Caco-2 (cell line): ENCODE results near the gene HS1BP3. TPM values are rescaled to one million over a fixed set of nuclear protein-coding genes. Genes with fewer than 3 reads are reported as not detected.

Experiments used
- BruUV-seq: library from RNA; stranded (reverse); fragments of 400-500 nt; replicated peaks from 2 replicates; lab custom pipeline; 2021; lab: Mats Ljungman, UMichigan
- CTCF ChIA-PET: fragments of 300-600 bp; sonication (Branson Sonifier 250); formaldehyde crosslinking; loops from one replicate; lab custom pipeline; 2022; ENCODE audit warnings: antibody characterized with exemption; lab: Charles Lee
- POLR2A ChIA-PET: fragments of 300-600 bp; sonication (Branson Sonifier 250); formaldehyde crosslinking; loops from one replicate; lab custom pipeline; 2022; ENCODE audit warnings: antibody characterized with exemption; lab: Charles Lee
- DNase-seq, 2 experiments: peaks; one replicate each; pipeline versions ENCODE4 v3.0.0 to v3.0.0-alpha.2; 2020 to 2022
- H3K27me3 ChIP-seq: replicated peaks from 2 replicates; pipeline ENCODE4 v1.6.0; 2011; ENCODE audit warnings: low read length; ENCODE audit not compliant: control insufficient read depth, insufficient read depth
- H3K36me3 ChIP-seq: 2 replicates; pipeline ENCODE4 v1.5.1; 2011; ENCODE audit warnings: low read length; ENCODE audit not compliant: control insufficient read depth, insufficient read depth
- H3K4me1 ChIP-seq: fragments of 250-450 bp; sonication (Bioruptor Pico); 2 replicates; pipeline ENCODE4 v1.5.1; 2020; ENCODE audit warnings: mild to moderate bottlenecking
- H3K4me3 ChIP-seq: 2 replicates; pipeline ENCODE4 v1.5.1; 2011; ENCODE audit warnings: low read depth, mild to moderate bottlenecking, control low read depth, low read length
- H3K9me3 ChIP-seq: fragments of 250-450 bp; sonication (Bioruptor Pico); 2 replicates; pipeline ENCODE4 v1.5.1; 2020; ENCODE audit warnings: mild to moderate bottlenecking, moderate library complexity
- H3K27ac Mint-ChIP-seq: one replicate; pipeline ENCODE4 v1.8.0; 2022; ENCODE audit warnings: mixed read lengths; ENCODE audit not compliant: unreplicated experiment
- H3K27me3 Mint-ChIP-seq: one replicate; pipeline ENCODE4 v1.8.0; 2022; ENCODE audit warnings: mixed read lengths; ENCODE audit not compliant: insufficient read depth, unreplicated experiment
- H3K36me3 Mint-ChIP-seq: one replicate; pipeline ENCODE4 v1.8.0; 2022; ENCODE audit warnings: mild to moderate bottlenecking, mixed read lengths; ENCODE audit not compliant: insufficient read depth, unreplicated experiment
- H3K4me1 Mint-ChIP-seq: one replicate; pipeline ENCODE4 v1.8.0; 2022; ENCODE audit warnings: low read depth, mixed read lengths; ENCODE audit not compliant: unreplicated experiment
- H3K4me3 Mint-ChIP-seq: one replicate; pipeline ENCODE4 v1.8.0; 2022; ENCODE audit warnings: mild to moderate bottlenecking, moderate library complexity, mixed read lengths; ENCODE audit not compliant: unreplicated experiment
- H3K9me3 Mint-ChIP-seq: one replicate; pipeline ENCODE4 v1.8.0; 2022; ENCODE audit warnings: mixed read lengths; ENCODE audit not compliant: unreplicated experiment
- intact Hi-C: fragments of 100-400 bp; cut with micrococcal nuclease; formaldehyde crosslinking; loops from one replicate; pipeline ENCODE4 v1.10.0; 2022; ENCODE audit not compliant: unreplicated experiment
- total RNA-seq: library from RNA; stranded (reverse); gene quantifications from 2 replicates; pipeline ENCODE4 v1.2.3, GENCODE V29; 2022
- TF ChIP-seq, protein P1 (sequence below), 2 experiments: fragments of 200-600 bp in 1 of 2; IDR thresholded peaks; 1 replicate in 1 of 2; 2 replicates in 1 of 2; pipeline versions ENCODE4 v1.5.1 to v1.8.0; 2011 to 2022; ENCODE audit warnings: antibody characterized with exemption in 1 of 2, control low read depth in 1 of 2, inconsistent platforms in 1 of 2, low read depth in 1 of 2, low read length in 1 of 2, mild to moderate bottlenecking in 1 of 2, moderate library complexity in 1 of 2; ENCODE audit not compliant: insufficient read depth in 1 of 2, severe bottlenecking in 1 of 2, unreplicated experiment in 1 of 2

Gene HS1BP3
- total RNA-seq, 1 experiment from 2014 or later: 31.1 TPM

DNA sequence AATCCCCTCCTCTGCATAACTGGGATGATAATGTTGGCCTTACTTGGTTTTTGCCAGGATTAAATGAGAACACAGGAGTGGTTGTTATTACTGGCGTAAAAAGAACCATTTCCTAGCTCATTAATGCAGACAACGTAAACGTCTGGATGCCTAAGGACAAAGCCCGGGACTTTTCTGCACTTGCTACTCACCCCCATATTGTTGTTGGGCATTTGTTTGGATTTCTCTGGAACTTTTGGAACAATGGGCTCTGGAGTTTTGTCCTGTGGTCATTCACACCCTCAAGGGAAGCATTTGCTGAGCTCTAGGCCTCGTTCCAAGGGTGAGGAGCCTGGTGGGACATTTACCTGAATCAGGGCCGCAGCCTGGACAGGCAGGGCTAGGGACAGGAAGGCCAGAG, 76.0 kb downstream of the HS1BP3 start:
- no peak for DNase-seq
- intact Hi-C loops: no loop called here
- Histone ChIP-seq H3K4me3 (no peak overlapping the region), H3K36me3 (no peaks in the 10 kb centered on the region), H3K27me3 (no peaks in the 10 kb centered on the region), H3K4me1 (peaks cover 19% of the 10 kb centered on the region), H3K9me3 (no peaks in the 10 kb centered on the region)
- Mint-ChIP-seq H3K4me3 (no peak overlapping the region), H3K9me3 (no peaks in the 10 kb centered on the region), H3K27me3 (no peaks in the 10 kb centered on the region), H3K27ac (no peak overlapping the region), H3K4me1 (peaks cover 26% of the 10 kb centered on the region), H3K36me3 (no peaks in the 10 kb centered on the region)
- BruUV-seq: no TSS peak
- ChIA-PET CTCF (no interaction called here), POLR2A (interaction anchor here (0.7 kb wide), 1 partner anchor 128 kb away, joined by 3 read pairs; the partner anchor contains the start of gene RHOB)
- TF ChIP-seq, protein P1, sequence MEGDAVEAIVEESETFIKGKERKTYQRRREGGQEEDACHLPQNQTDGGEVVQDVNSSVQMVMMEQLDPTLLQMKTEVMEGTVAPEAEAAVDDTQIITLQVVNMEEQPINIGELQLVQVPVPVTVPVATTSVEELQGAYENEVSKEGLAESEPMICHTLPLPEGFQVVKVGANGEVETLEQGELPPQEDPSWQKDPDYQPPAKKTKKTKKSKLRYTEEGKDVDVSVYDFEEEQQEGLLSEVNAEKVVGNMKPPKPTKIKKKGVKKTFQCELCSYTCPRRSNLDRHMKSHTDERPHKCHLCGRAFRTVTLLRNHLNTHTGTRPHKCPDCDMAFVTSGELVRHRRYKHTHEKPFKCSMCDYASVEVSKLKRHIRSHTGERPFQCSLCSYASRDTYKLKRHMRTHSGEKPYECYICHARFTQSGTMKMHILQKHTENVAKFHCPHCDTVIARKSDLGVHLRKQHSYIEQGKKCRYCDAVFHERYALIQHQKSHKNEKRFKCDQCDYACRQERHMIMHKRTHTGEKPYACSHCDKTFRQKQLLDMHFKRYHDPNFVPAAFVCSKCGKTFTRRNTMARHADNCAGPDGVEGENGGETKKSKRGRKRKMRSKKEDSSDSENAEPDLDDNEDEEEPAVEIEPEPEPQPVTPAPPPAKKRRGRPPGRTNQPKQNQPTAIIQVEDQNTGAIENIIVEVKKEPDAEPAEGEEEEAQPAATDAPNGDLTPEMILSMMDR (IDR thresholded peaks at IDR 0.05; ENCODE audit: insufficient read depth in 1 of 2, low read depth in 1 of 2, low read length in 1 of 2, severe bottlenecking in 1 of 2, unreplicated experiment in 1 of 2): no peak

DNA sequence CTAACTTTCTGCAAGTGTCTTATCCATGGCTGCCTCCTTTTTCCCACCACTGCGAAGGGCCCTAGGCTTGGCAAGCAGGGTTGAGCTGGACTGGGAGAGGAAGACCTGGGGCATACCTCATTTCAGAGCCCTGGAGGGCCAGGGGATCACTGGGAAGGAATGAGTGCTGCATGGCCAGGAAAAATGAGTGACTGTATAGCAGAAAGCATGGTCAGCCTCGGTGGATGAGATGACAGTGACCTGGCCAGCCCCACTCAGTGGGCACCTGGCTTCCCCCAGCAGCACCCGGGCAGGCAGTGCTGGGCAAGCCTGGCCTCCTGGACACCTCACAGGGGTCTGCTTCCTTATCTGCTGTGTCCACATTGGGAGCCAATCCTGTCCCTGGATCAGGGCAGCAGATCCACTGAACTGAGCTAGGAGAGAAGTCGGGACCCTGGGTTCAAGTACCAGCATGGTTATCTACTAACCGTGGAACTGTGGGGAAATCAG, 76.4 kb downstream of the HS1BP3 start:
- H3K4me1 ChIP-seq: peaks cover 15% of the 10 kb centered on the region
- BruUV-seq: no TSS peak
- no peaks in the 10 kb centered on the region for H3K9me3 Mint-ChIP-seq
- TF ChIP-seq, protein P1 (IDR thresholded peaks at IDR 0.05; ENCODE audit: insufficient read depth in 1 of 2, low read depth in 1 of 2, low read length in 1 of 2, severe bottlenecking in 1 of 2, unreplicated experiment in 1 of 2): no peak
- no peaks in the 10 kb centered on the region for H3K27me3 Mint-ChIP-seq
- intact Hi-C loops: no loop called here
- no peaks in the 10 kb centered on the region for H3K36me3 Mint-ChIP-seq
- H3K4me1 Mint-ChIP-seq: peaks cover 24% of the 10 kb centered on the region
- H3K36me3 ChIP-seq: no peaks in the 10 kb centered on the region
- DNase-seq: no peak
- ChIA-PET POLR2A (no interaction called here), CTCF (no interaction called here)
- no peak overlapping the region for H3K4me3 ChIP-seq
- H3K4me3 Mint-ChIP-seq: no peak overlapping the region
- no peaks in the 10 kb centered on the region for H3K27me3 ChIP-seq
- H3K9me3 ChIP-seq: no peaks in the 10 kb centered on the region
- no peak overlapping the region for H3K27ac Mint-ChIP-seq

DNA sequence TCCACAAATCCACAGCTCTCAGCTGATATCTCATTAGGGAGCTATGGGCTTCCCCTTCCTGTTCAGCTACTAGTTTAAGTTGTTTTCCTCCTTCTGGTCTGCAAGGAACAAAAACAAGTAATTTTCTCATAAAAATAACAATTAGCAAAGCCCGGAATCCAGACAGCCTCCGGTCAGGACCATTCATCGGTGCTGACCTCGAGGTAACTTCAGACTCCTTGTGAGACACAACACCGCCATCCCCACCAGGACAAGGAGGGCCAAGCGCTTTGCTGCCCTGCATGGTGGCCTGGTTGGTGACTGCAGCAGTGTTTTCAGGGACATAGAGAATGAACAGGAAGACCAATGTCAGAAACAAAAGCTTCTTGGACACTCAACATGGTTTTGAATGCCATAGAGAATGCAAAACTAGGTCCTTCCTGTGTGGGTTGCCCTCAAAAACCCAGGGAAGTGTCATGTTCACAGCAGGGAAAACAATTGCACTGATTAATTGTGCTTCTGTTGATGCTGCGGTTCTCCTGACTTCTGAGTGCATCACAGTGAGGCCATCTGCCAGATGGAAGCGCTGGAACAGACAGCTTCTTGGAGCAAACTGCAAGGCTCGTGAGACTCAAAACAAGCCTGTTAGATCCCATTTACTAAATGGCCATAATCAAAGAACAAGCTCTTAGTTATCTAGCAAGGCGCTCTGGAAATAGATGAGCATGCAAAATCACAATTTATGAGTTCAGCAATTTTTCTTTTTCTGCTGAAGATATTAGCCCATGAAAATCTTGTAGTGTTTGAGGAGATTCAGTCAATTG, 77.1 kb downstream of the HS1BP3 start:
- H3K27me3 Mint-ChIP-seq: no peaks in the 10 kb centered on the region
- no peaks in the 10 kb centered on the region for H3K9me3 ChIP-seq
- BruUV-seq: no TSS peak
- no peak overlapping the region for H3K27ac Mint-ChIP-seq
- intact Hi-C loops: no loop called here
- no peak for DNase-seq
- H3K4me3 Mint-ChIP-seq: no peak overlapping the region
- no peaks in the 10 kb centered on the region for H3K9me3 Mint-ChIP-seq
- no peak overlapping the region for H3K4me3 ChIP-seq
- peaks cover 24% of the 10 kb centered on the region for H3K4me1 Mint-ChIP-seq
- no peaks in the 10 kb centered on the region for H3K36me3 Mint-ChIP-seq
- no peaks in the 10 kb centered on the region for H3K27me3 ChIP-seq
- peaks cover 8% of the 10 kb centered on the region for H3K4me1 ChIP-seq
- H3K36me3 ChIP-seq: no peaks in the 10 kb centered on the region
- TF ChIP-seq, protein P1 (IDR thresholded peaks at IDR 0.05; ENCODE audit: insufficient read depth in 1 of 2, low read depth in 1 of 2, low read length in 1 of 2, severe bottlenecking in 1 of 2, unreplicated experiment in 1 of 2): no peak
- CTCF ChIA-PET: no interaction called here
- POLR2A ChIA-PET: no interaction called here
